Right atrium auricular region (tissue), 2 donors: ENCODE measurements around the gene ACSF3. TPM values are rescaled to one million over a fixed set of nuclear protein-coding genes. Genes with fewer than 3 reads are reported as not detected.
"Not testable (repeated sequence)": the region's sequence is repeated elsewhere in the genome, so short reads cannot be mapped to it uniquely, and the experiment has no call there.

Experiments used
- DNase-seq: peaks from one replicate; pipeline ENCODE4 v3.0.0-alpha.2; 2019; ENCODE audit warnings: low spot score
- H3K27ac ChIP-seq, 2 donors: fragments of 200-600 bp; sonication (generic); 1 replicate in 1 of 2; 2 replicates in 1 of 2; pipeline ENCODE4 v1.5.1; 2016 to 2019
- H3K27me3 ChIP-seq, 2 donors: fragments of 200-600 bp; sonication (generic); one replicate each; pipeline versions ENCODE4 v1.5.1 to v1.6.0; 2017 to 2019
- H3K36me3 ChIP-seq: fragments of 200-600 bp; sonication (generic); one replicate; pipeline ENCODE4 v1.5.1; 2016
- H3K4me1 ChIP-seq, 2 donors: fragments of 200-600 bp; sonication (generic); one replicate each; pipeline versions ENCODE4 v1.5.1 to v1.6.0; 2017 to 2019
- H3K4me3 ChIP-seq, 2 donors: fragments of 200-600 bp; sonication (generic); 1 replicate in 1 of 2; 2 replicates in 1 of 2; pipeline ENCODE4 v1.5.1; 2017 to 2019; ENCODE audit warnings: mild to moderate bottlenecking in 1 of 2, moderate library complexity in 1 of 2
- H3K9me3 ChIP-seq, 2 donors: fragments of 200-600 bp; sonication (generic); one replicate each; pipeline ENCODE4 v1.5.1; 2019
- total RNA-seq, 2 donors: library from RNA; depleted of rRNA; stranded (reverse); fragments of >200 nt; gene quantifications; one replicate each; pipeline ENCODE4 v1.1.0, GENCODE V29; 2016
- TF ChIP-seq, protein P1 (sequence below), 2 donors: fragments of 200-600 bp; sonication (generic); IDR thresholded peaks; one replicate each; pipeline ENCODE4 v1.5.1; 2019; ENCODE audit warnings: antibody characterized with exemption in 2 of 2

ACSF3 gene
- total RNA-seq, 2 donors from 2014 or later, result 13.4 to 15.9 TPM

DNA sequence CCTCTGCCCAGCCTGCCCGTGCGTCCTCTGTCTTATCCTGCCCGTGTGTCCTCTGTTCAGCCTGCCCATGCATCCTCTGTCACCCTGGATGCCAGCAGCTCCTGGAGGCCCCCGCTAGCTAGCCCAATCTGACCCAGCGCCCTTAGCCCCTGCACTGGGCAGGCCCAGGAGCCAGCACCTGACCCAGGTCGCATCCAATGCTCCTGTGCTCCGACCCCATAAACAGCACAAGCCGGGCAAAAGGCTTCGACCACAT lies 91.0 kb downstream of the ACSF3 start:
- TF ChIP-seq, protein P1, sequence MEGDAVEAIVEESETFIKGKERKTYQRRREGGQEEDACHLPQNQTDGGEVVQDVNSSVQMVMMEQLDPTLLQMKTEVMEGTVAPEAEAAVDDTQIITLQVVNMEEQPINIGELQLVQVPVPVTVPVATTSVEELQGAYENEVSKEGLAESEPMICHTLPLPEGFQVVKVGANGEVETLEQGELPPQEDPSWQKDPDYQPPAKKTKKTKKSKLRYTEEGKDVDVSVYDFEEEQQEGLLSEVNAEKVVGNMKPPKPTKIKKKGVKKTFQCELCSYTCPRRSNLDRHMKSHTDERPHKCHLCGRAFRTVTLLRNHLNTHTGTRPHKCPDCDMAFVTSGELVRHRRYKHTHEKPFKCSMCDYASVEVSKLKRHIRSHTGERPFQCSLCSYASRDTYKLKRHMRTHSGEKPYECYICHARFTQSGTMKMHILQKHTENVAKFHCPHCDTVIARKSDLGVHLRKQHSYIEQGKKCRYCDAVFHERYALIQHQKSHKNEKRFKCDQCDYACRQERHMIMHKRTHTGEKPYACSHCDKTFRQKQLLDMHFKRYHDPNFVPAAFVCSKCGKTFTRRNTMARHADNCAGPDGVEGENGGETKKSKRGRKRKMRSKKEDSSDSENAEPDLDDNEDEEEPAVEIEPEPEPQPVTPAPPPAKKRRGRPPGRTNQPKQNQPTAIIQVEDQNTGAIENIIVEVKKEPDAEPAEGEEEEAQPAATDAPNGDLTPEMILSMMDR (IDR thresholded peaks at IDR 0.05), result no peak
- no peak overlapping the region for H3K27ac ChIP-seq
- DNase-seq, result no peak
- no peaks in the 10 kb centered on the region for H3K36me3 ChIP-seq
- no peaks in the 10 kb centered on the region for H3K4me1 ChIP-seq
- no peak overlapping the region for H3K4me3 ChIP-seq
- no peaks in the 10 kb centered on the region for H3K27me3 ChIP-seq
- H3K9me3 ChIP-seq, result no peaks in the 10 kb centered on the region

DNA sequence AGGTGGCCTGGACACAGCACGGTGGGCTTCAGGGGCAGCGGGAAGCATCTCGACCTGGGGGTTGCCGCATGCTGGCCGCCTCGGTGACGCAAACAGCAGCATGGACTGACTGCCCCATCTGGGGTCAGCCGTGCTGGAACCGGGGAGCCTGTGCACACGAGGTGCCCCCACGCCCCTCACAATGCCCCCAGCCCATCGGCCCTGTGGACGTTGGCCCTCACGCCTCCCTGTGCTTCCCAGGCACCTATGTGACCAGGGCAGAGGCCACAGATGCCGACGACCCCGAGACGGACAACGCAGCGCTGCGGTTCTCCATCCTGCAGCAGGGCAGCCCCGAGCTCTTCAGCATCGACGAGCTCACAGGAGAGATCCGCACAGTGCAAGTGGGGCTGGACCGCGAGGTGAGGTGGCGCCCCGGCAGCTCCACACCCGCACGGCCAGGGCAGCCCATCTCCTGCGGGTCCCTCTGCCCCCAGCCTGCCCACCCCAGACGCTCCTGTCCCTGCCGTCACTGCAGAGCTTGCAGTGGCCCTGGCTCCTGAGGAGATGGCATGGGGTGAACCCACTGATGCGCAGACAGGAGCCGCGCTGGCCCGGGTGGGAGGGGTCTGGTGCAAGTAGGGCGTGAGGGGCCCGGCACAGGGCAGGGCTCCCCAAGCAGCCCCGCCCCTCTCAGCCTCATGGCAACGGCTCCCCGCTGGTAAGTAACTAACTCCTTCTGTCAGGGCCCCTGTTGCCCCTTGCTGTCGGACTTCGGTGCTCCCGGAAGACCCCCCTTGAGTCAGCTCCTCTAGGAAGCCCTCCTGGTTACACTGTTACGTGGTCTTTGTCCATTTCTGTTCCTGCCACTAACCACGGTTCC lies 91.5 kb downstream of the ACSF3 start:
- H3K4me3 ChIP-seq, result no peak overlapping the region
- TF ChIP-seq, protein P1 (IDR thresholded peaks at IDR 0.05), result no peak
- no peaks in the 10 kb centered on the region for H3K9me3 ChIP-seq
- no peak overlapping the region for H3K27ac ChIP-seq
- no peaks in the 10 kb centered on the region for H3K27me3 ChIP-seq
- DNase-seq, result no peak
- H3K36me3 ChIP-seq, result no peaks in the 10 kb centered on the region
- H3K4me1 ChIP-seq, result no peaks in the 10 kb centered on the region

DNA sequence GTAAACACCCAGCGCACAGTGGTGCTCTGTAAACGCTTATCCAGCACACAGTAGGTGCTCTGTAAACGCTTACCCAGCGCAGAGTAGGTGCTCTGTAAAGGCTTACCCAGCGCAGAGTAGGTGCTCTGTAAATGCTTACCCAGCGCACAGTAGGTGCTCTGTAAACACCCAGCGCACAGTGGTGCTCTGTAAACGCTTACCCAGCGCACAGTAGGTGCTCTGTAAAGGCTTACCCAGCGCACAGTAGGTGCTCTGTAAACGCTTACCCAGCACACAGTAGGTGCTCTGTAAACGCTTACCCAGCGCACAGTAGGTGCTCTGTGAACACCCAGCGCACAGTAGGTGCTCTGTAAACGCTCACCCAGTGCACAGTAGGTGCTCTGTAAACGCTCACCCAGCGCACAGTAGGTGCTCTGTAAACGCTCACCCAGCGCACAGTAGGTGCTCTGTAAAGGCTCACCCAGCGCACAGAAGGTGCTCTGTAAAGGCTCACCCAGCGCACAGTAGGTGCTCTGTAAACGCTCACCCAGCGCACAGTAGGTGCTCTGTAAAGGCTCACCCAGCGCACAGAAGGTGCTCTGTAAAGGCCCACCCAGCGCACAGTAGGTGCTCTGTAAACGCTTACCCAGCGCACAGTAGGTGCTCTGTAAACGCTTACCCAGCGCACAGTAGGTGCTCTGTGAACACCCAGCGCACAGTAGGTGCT lies 92.4 kb downstream of the ACSF3 start:
- not testable (repeated sequence) for H3K9me3 ChIP-seq, H3K27me3 ChIP-seq, DNase-seq, H3K4me1 ChIP-seq, H3K27ac ChIP-seq, H3K36me3 ChIP-seq, H3K4me3 ChIP-seq

DNA sequence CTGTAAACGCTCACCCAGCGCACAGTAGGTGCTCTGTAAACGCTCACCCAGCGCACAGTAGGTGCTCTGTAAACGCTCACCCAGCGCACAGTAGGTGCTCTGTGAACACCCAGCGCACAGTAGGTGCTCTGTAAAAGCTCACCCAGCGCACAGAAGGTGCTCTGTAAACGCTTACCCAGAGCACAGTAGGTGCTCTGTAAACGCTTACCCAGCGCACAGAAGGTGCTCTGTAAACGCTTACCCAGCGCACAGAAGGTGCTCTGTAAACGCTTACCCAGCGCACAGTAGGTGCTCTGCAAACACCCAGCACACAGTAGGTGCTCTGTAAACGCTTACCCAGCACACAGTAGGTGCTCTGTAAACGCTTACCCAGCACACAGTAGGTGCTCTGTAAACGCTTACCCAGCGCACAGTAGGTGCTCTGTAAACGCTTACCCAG lies 93.0 kb downstream of the ACSF3 start:
- H3K27ac ChIP-seq, H3K4me1 ChIP-seq, H3K4me3 ChIP-seq, DNase-seq, H3K36me3 ChIP-seq, H3K27me3 ChIP-seq, H3K9me3 ChIP-seq: not testable (repeated sequence)

DNA sequence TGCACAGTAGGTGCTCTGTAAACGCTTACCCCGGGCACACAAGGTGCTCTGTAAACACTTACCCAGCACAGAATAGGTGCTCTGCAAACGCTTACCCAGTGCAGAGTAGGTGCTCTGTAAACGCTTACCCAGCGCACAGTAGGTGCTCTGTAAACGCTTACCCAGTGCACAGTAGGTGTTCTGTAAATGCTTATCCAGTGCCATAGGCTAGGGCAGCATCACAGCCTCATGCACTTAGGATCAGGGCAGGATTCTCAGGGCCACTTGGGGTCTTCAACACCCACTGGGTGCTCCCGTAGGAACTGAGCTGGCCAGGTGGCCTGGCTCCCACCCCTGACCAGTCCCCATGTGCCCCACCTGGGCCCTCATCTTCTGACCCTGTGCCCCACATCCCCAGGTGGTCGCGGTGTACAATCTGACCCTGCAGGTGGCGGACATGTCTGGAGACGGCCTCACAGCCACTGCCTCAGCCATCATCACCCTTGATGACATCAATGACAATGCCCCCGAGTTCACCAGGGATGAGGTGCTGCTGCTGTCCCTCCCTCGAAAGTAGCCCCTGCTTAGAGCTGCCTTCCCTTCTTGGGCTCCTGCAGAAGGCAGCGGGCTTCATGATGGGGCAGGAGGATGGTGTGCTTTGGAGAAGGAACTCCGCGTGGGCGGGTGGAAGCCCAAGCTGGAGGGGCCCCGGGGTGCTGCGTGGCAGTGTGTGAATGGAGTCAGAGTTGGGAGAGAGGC lies 93.5 kb downstream of the ACSF3 start:
- Histone ChIP-seq H3K4me3 (no peak overlapping the region), H3K27ac (no peak overlapping the region), H3K27me3 (no peaks in the 10 kb centered on the region), H3K4me1 (peaks cover 0 to 8% of the 10 kb centered on the region in 2 donors), H3K36me3 (no peaks in the 10 kb centered on the region), H3K9me3 (no peaks in the 10 kb centered on the region)
- TF ChIP-seq, protein P1 (IDR thresholded peaks at IDR 0.05), result no peak
- DNase-seq, result no peak

DNA sequence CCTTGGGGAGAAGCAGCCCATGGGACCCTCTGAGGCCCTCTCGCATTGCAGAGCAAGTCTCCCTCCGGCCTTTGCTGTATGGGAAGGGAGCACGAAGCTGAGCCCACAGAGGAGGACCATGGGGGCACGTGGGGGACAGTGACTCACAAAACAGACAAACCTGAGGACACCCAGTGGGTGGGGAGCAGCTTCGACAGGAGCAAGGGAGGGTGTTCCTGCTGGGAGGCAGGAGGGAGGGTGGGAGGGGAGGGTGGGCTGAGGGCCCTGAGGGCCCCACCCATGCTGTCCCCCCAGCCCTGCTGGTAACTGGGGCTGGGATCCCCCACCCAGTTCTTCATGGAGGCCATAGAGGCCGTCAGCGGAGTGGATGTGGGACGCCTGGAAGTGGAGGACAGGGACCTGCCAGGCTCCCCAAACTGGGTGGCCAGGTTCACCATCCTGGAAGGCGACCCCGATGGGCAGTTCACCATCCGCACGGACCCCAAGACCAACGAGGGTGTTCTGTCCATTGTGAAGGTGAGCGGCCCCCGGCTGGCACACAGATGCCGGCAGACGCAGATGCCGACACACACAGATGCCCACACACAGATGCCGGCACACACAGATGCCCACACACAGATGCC lies 94.2 kb downstream of the ACSF3 start:
- TF ChIP-seq, protein P1 (IDR thresholded peaks at IDR 0.05), result no peak
- no peak for DNase-seq

DNA sequence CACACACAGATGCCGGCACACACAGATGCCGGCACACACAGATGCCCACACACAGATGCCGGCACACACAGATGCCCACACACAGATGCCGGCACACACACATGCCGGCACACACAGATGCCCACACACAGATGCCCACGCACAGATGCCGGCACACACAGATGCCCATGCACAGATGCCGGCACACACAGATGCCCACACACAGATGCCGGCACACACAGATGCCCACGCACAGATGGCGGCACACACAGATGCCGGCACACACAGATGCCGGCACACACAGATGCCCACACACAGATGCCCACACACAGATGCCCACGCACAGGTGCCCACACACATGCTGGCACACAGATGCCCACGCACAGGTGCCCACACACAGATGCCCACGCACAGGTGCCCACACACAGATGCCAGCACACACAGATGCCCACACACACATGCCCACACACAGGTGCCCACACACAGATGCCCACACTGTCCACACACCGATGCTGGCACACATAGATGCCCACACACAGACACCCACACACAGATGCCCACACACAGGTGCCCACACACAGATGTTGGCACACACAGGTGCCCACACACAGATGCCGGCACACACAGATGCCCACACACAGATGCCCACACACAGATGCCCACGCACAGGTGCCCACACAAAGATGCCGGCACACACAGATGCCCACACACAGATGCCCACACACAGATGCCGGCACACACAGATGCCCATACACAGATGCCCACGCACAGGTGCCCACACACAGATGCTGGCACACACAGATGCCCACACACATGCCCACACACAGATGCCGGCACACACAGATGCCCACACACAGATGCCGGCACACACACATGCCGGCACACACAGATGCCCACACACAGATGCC lies 95.1 kb downstream of the ACSF3 start:
- H3K27ac ChIP-seq, H3K9me3 ChIP-seq, H3K36me3 ChIP-seq, H3K27me3 ChIP-seq, H3K4me3 ChIP-seq, DNase-seq: not testable (repeated sequence)
- peaks cover 0 to 19% of the 10 kb centered on the region in 2 donors for H3K4me1 ChIP-seq

More for the DNA sequence above, 94.2 kb downstream of the ACSF3 start:
- Histone ChIP-seq H3K27me3 (no peaks in the 10 kb centered on the region), H3K4me3 (no peak overlapping the region), H3K27ac (no peak overlapping the region), H3K4me1 (peaks cover 0 to 13% of the 10 kb centered on the region in 2 donors), H3K9me3 (no peaks in the 10 kb centered on the region), H3K36me3 (no peaks in the 10 kb centered on the region)
